ENCODE data around the gene SND1.

Gene SND1

DNA sequence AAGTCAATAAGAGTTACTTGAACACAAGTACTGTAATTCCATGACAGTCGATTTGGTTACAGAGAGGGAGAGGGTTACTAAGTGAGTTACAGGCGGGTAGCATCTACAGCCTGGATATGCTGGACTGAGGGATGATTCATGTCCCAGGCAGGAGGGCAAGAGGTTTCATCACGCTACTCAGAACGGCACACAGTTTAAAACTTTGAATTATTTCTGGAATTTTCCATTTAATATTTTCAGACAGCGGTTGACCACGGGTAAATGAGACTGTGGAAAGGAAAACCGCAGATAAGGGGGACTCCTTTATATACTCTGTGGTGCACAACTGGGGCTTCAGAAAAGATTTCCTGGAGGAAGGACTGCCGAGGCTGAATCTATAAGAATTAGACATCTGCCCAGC is 404.9 kb downstream of the SND1 start:
- TF ChIP-seq, protein P1, sequence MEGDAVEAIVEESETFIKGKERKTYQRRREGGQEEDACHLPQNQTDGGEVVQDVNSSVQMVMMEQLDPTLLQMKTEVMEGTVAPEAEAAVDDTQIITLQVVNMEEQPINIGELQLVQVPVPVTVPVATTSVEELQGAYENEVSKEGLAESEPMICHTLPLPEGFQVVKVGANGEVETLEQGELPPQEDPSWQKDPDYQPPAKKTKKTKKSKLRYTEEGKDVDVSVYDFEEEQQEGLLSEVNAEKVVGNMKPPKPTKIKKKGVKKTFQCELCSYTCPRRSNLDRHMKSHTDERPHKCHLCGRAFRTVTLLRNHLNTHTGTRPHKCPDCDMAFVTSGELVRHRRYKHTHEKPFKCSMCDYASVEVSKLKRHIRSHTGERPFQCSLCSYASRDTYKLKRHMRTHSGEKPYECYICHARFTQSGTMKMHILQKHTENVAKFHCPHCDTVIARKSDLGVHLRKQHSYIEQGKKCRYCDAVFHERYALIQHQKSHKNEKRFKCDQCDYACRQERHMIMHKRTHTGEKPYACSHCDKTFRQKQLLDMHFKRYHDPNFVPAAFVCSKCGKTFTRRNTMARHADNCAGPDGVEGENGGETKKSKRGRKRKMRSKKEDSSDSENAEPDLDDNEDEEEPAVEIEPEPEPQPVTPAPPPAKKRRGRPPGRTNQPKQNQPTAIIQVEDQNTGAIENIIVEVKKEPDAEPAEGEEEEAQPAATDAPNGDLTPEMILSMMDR (IDR thresholded peaks at IDR 0.05; ENCODE audit: low read depth, low read length, missing control alignments) = no peak
- DNase-seq (ENCODE audit: extremely low read depth, low read depth) = no peak
- no peak overlapping the region for H3K4me3 ChIP-seq (replicated peaks; ENCODE audit: low read depth, low read length)

GRCh38 chr7:128057909-128058308 is 405.9 kb downstream of the SND1 start:
- DNase-seq (ENCODE audit: extremely low read depth, low read depth) = no peak
- TF ChIP-seq, protein P1 (IDR thresholded peaks at IDR 0.05; ENCODE audit: low read depth, low read length, missing control alignments) = no peak
- H3K4me3 ChIP-seq (replicated peaks; ENCODE audit: low read depth, low read length) = no peak overlapping the region

GRCh38 chr7:128059143-128059988 is 407.4 kb downstream of the SND1 start:
- TF ChIP-seq, protein P1 (IDR thresholded peaks at IDR 0.05; ENCODE audit: low read depth, low read length, missing control alignments) = no peak
- no peak overlapping the region for H3K4me3 ChIP-seq (replicated peaks; ENCODE audit: low read depth, low read length)
- DNase-seq (ENCODE audit: extremely low read depth, low read depth) = no peak

DNA sequence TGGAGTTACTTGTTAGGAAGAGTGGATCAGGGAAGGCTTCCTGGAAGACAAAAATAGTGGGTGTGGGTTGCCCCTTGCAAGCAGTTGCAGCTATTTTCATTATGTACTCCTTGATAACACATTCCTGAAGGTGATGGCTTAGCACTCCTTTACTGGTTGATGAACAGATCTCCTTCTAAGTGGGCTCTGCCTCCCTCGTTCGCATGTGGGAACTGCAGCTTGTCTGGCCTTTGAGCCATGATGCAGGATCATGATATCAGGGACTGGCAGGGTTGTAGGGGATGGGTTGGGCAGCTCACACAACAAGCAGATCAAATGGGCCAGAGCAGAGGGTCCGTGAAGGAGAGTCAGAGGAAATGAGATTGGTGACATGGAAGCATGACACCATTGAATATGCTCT is 408.0 kb downstream of the SND1 start:
- DNase-seq (ENCODE audit: extremely low read depth, low read depth) = no peak
- TF ChIP-seq, protein P1 (IDR thresholded peaks at IDR 0.05; ENCODE audit: low read depth, low read length, missing control alignments) = no peak
- no peak overlapping the region for H3K4me3 ChIP-seq (replicated peaks; ENCODE audit: low read depth, low read length)

DNA sequence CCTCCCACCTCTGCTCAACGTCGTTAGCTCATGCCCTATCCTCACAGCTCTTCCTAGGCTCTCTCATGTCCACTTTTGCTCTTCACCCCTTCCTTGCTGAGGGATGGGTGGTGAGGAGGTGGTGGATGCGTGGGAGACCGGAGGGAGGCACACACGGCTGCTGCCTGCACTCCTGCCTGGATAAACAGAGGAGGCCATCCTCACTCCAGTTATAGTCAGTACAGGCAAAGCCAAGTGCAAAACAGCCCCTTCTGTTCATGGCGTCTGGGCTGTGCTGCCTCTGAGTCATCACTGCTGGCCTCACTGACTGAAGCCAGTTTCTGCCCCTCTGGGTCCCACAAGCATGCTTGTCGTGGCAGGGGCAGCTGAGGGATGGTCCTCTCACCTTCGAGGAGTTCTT is 411.1 kb downstream of the SND1 start:
- H3K4me3 ChIP-seq (replicated peaks; ENCODE audit: low read depth, low read length) = no peak overlapping the region
- TF ChIP-seq, protein P1 (IDR thresholded peaks at IDR 0.05; ENCODE audit: low read depth, low read length, missing control alignments) = no peak
- no peak for DNase-seq (ENCODE audit: extremely low read depth, low read depth)

GRCh38 chr7:128065872-128066271 is 413.9 kb downstream of the SND1 start:
- TF ChIP-seq, protein P1 (IDR thresholded peaks at IDR 0.05; ENCODE audit: low read depth, low read length, missing control alignments) = no peak
- DNase-seq (ENCODE audit: extremely low read depth, low read depth) = no peak
- H3K4me3 ChIP-seq (replicated peaks; ENCODE audit: low read depth, low read length) = no peak overlapping the region
